Nasal cavity respiratory epithelium epithelial cell of viscerocranial mucosa (primary cell): ENCODE data around the gene WLS. TPM values are rescaled to one million over a fixed set of nuclear protein-coding genes. Genes with fewer than 3 reads are reported as not detected.

Experiments used
- total RNA-seq: library from RNA; depleted of rRNA; stranded (reverse); fragments of >200 nt; gene quantifications from 2 replicates; pipeline ENCODE4 v1.2.3, GENCODE V29; 2014

WLS gene
- 35.5 and 64.0 TPM in 2 replicates for total RNA-seq

GRCh38 chr1:68232289-68233148 lies at the start of gene WLS:
Gene WLS (minus strand): TSS chr1:68232523. CDS start chr1:68232299, 224 bp downstream.

Other genes starting within 250 kb of the WLS start
- gene DIRAS3, start 181.9 kb downstream of the WLS start, total RNA-seq = 0.07 TPM in 1 of 2 replicates, not detected in the other
- under 0.01 TPM in 1 of 2 replicates, not detected in the other for gene RPE65, start 217.4 kb upstream of the WLS start, total RNA-seq